Lower lobe of right lung (tissue), 2 donors: Measurements from ENCODE around the gene C1R. TPM values are rescaled to one million over a fixed set of nuclear protein-coding genes. Genes with fewer than 3 reads are reported as not detected.

Experiments
- ATAC-seq, 2 donors: fragments of 200-7000 bp; cut with Tn5 transposase; one replicate each; pipeline ENCODE4 v1.9.1; 2020 to 2022; ENCODE audit warnings: mild to moderate bottlenecking in 2 of 2, moderate library complexity in 2 of 2
- DNase-seq: peaks from one replicate; pipeline ENCODE4 v3.0.0-alpha.2; 2020
- H3K27ac ChIP-seq: fragments of 200-600 bp; one replicate; pipeline ENCODE4 v1.8.0; 2022
- H3K27me3 ChIP-seq: fragments of 200-600 bp; one replicate; pipeline ENCODE4 v1.8.0; 2022; ENCODE audit warnings: low read depth
- H3K36me3 ChIP-seq: fragments of 200-600 bp; one replicate; pipeline ENCODE4 v1.8.0; 2022; ENCODE audit warnings: mild to moderate bottlenecking
- H3K4me1 ChIP-seq: fragments of 200-600 bp; one replicate; pipeline ENCODE4 v1.8.0; 2022
- H3K4me3 ChIP-seq: fragments of 200-600 bp; one replicate; pipeline ENCODE4 v1.8.0; 2022; ENCODE audit warnings: mild to moderate bottlenecking
- H3K9me3 ChIP-seq: fragments of 200-600 bp; one replicate; pipeline ENCODE4 v1.8.0; 2022
- CTCF ChIP-seq: fragments of 200-600 bp; IDR thresholded peaks from one replicate; pipeline ENCODE4 v1.8.0; 2022; ENCODE audit warnings: antibody characterized with exemption, mild to moderate bottlenecking
- intact Hi-C: fragments of 100-400 bp; cut with DNase I; formaldehyde crosslinking; loops from one replicate; pipeline ENCODE4 v1.11.0; 2022
- total RNA-seq: library from RNA; stranded (reverse); fragmentation: NEBNext Ultra II Directional; extraction: Animal tissue kit (Norgen Biotek cat#: 25700); gene quantifications from one replicate; pipeline ENCODE4 v1.2.1, GENCODE V29; 2021
- donor health status: DM: no; HTN: yes; CAD: no; lungs with severe emphysema.

The C1R gene
- total RNA-seq, 1 donor from 2014 or later = 373 TPM

GRCh38 chr12:7122811-7123769 lies 30.8 kb upstream of the C1R start:
- H3K36me3 ChIP-seq = no peaks in the 10 kb centered on the region
- no peak overlapping the region for H3K4me3 ChIP-seq
- no peaks in the 10 kb centered on the region for H3K9me3 ChIP-seq
- no peak for DNase-seq
- no peak for TF ChIP-seq CTCF
- intact Hi-C loops = no loop called here
- H3K4me1 ChIP-seq = peaks cover 14% of the 10 kb centered on the region
- H3K27ac ChIP-seq = no peak overlapping the region
- H3K27me3 ChIP-seq = no peaks in the 10 kb centered on the region
- peak; percentile 4 to 5 for ATAC-seq

GRCh38 chr12:7121324-7121723 lies 29.1 kb upstream of the C1R start:
- Histone ChIP-seq H3K4me1 (peaks cover 14% of the 10 kb centered on the region), H3K4me3 (no peak overlapping the region), H3K27me3 (no peaks in the 10 kb centered on the region), H3K9me3 (no peaks in the 10 kb centered on the region), H3K27ac (no peak overlapping the region), H3K36me3 (peaks cover 8% of the 10 kb centered on the region)
- intact Hi-C loops = no loop called here
- ATAC-seq (no peak), DNase-seq (no peak)
- no peak for TF ChIP-seq CTCF

- ATAC-seq (no peak), DNase-seq (no peak)
- Histone ChIP-seq H3K27me3 (no peaks in the 10 kb centered on the region), H3K9me3 (no peaks in the 10 kb centered on the region), H3K27ac (no peak overlapping the region), H3K36me3 (peaks cover 20% of the 10 kb centered on the region), H3K4me1 (peaks cover 14% of the 10 kb centered on the region), H3K4me3 (no peak overlapping the region)
- intact Hi-C loops = no loop called here
- no peak for TF ChIP-seq CTCF
Measured at GRCh38 chr12:7120166-7120565, 27.9 kb upstream of the C1R start.

- Histone ChIP-seq H3K4me3 (no peak overlapping the region), H3K27me3 (no peaks in the 10 kb centered on the region), H3K36me3 (peaks cover 20% of the 10 kb centered on the region), H3K9me3 (no peaks in the 10 kb centered on the region), H3K27ac (no peak overlapping the region), H3K4me1 (peaks cover 14% of the 10 kb centered on the region)
- ATAC-seq = peak in 1 of 2 donors; percentile 21
- intact Hi-C loops = no loop called here
- no peak for TF ChIP-seq CTCF
- DNase-seq = no peak
Measured at GRCh38 chr12:7118881-7119280, 26.6 kb upstream of the C1R start.

- intact Hi-C loops = no loop called here
- no peak overlapping the region for H3K27ac ChIP-seq
- DNase-seq = no peak
- no peak for ATAC-seq
- H3K4me1 ChIP-seq = peaks cover 13% of the 10 kb centered on the region
- no peak overlapping the region for H3K4me3 ChIP-seq
- no peaks in the 10 kb centered on the region for H3K9me3 ChIP-seq
- no peak for TF ChIP-seq CTCF
- H3K36me3 ChIP-seq = peaks cover 20% of the 10 kb centered on the region
- H3K27me3 ChIP-seq = no peaks in the 10 kb centered on the region
Measured at GRCh38 chr12:7117670-7118069, 25.4 kb upstream of the C1R start.
